H54 (cell line): Measurements from ENCODE around the gene NXN.
"Not testable (repeated sequence)": the region's sequence is repeated elsewhere in the genome, so short reads cannot be mapped to it uniquely, and the experiment has no call there.

Experiments
- DNase-seq: peaks from one replicate; pipeline ENCODE4 v3.0.0; 2011; ENCODE audit warnings: low spot score, mixed read lengths; ENCODE audit not compliant: insufficient read length
- FAIRE-seq: peaks from 3 replicates; lab custom pipeline; 2011; peaks lifted over from hg19 to GRCh38; lab: Jason Lieb, UNC
- POLR2A ChIP-seq: IDR thresholded peaks from 2 replicates; pipeline ENCODE4 v1.6.1; 2011; ENCODE audit warnings: low read depth, mild to moderate bottlenecking, low read length

The NXN gene

GRCh38 chr17:965311-965989 is 14.1 kb downstream of the NXN start:
- no peak for FAIRE-seq

GRCh38 chr17:964876-965275 is 14.7 kb downstream of the NXN start:
- no peak for DNase-seq
- no peak for FAIRE-seq
- TF ChIP-seq POLR2A = no peak

More at GRCh38 chr17:965311-965989, 14.1 kb downstream of the NXN start:
- no peak for DNase-seq
- TF ChIP-seq POLR2A = no peak

- FAIRE-seq = no peak
- no peak for TF ChIP-seq POLR2A
- no peak for DNase-seq
These were observed 16.9 kb downstream of the NXN start for GRCh38 chr17:962670-963069.

GRCh38 chr17:962166-962565 is 17.4 kb downstream of the NXN start:
- DNase-seq = no peak
- FAIRE-seq = no peak
- TF ChIP-seq POLR2A = no peak

- TF ChIP-seq POLR2A = no peak
- FAIRE-seq = no peak
These were observed 20.7 kb downstream of the NXN start for GRCh38 chr17:958712-959451.

GRCh38 chr17:957856-958421 is 21.6 kb downstream of the NXN start:
- DNase-seq (no peak), FAIRE-seq (no peak)
- TF ChIP-seq POLR2A = no peak

More at GRCh38 chr17:958712-959451, 20.7 kb downstream of the NXN start:
- DNase-seq = no peak

- TF ChIP-seq POLR2A = no peak
- no peak for FAIRE-seq
- no peak for DNase-seq
These were observed 22.7 kb downstream of the NXN start for GRCh38 chr17:956905-957304.

- DNase-seq (no peak), FAIRE-seq (no peak)
- TF ChIP-seq POLR2A = no peak
These were observed 25.0 kb downstream of the NXN start for GRCh38 chr17:954431-955164.

GRCh38 chr17:953767-954166 is 25.8 kb downstream of the NXN start:
- no peak for TF ChIP-seq POLR2A
- DNase-seq (no peak), FAIRE-seq (no peak)

- FAIRE-seq, DNase-seq: not testable (repeated sequence)
These were observed 27.0 kb downstream of the NXN start for GRCh38 chr17:952592-952991.

GRCh38 chr17:951325-952132 is 28.0 kb downstream of the NXN start:
- FAIRE-seq (peak; percentile 69), DNase-seq (peak; percentile 97)
- TF ChIP-seq POLR2A = no peak

GRCh38 chr17:949623-950303 is 29.8 kb downstream of the NXN start:
- FAIRE-seq (no peak), DNase-seq (no peak)
- no peak for TF ChIP-seq POLR2A

- no peak for DNase-seq
- no peak for FAIRE-seq
- TF ChIP-seq POLR2A = no peak
These were observed 31.2 kb downstream of the NXN start for GRCh38 chr17:948284-948852.
